Breast epithelium (tissue), 4 donors: ENCODE data around the gene FRAT1. TPM values are rescaled to one million over a fixed set of nuclear protein-coding genes. Genes with fewer than 3 reads are reported as not detected.

Experiments used
- DNase-seq, 2 donors: peaks; one replicate each; pipeline ENCODE4 v3.0.0-alpha.2; 2019; ENCODE audit warnings: low spot score in 2 of 2
- H3K27ac ChIP-seq, 2 donors: fragments of 200-600 bp; sonication (generic) in 1 of 2; one replicate each; pipeline ENCODE4 v1.5.1; 2016 to 2019; ENCODE audit warnings: mild to moderate bottlenecking in 1 of 2
- H3K27me3 ChIP-seq, 2 donors: fragments of 200-600 bp; sonication (generic) in 1 of 2; one replicate each; pipeline versions ENCODE4 v1.5.1 to v1.6.0; 2017 to 2019; ENCODE audit warnings: control low read depth in 1 of 2, mild to moderate bottlenecking in 1 of 2
- H3K36me3 ChIP-seq: fragments of 200-600 bp; one replicate; pipeline ENCODE4 v1.5.1; 2019
- H3K4me1 ChIP-seq, 2 donors: fragments of 200-600 bp; sonication (generic); one replicate each; pipeline ENCODE4 v1.5.1; 2016 to 2019; ENCODE audit warnings: control low read depth in 1 of 2
- H3K4me3 ChIP-seq, 3 donors: fragments of 200-600 bp; sonication (generic); 1 replicate in 2 of 3; 2 replicates in 1 of 3; pipeline ENCODE4 v1.5.1; 2016 to 2019; ENCODE audit warnings: mild to moderate bottlenecking in 3 of 3, moderate library complexity in 2 of 3
- H3K9me3 ChIP-seq, 2 donors: fragments of 200-600 bp; sonication (generic) in 1 of 2; one replicate each; pipeline ENCODE4 v1.5.1; 2016 to 2019; ENCODE audit warnings: control low read depth in 1 of 2
- POLR2A ChIP-seq: fragments of 450-650 bp; IDR thresholded peaks from one replicate; pipeline ENCODE4 v1.6.1; 2016; ENCODE audit warnings: antibody characterized with exemption, mild to moderate bottlenecking, moderate library complexity
- POLR2AphosphoS5 ChIP-seq, 3 donors: sonication (generic); formaldehyde crosslinking; IDR thresholded peaks; one replicate each; pipeline ENCODE4 v1.6.1; 2017; ENCODE audit warnings: antibody characterized with exemption in 3 of 3
- intact Hi-C: fragments of 100-400 bp; cut with DNase I; formaldehyde crosslinking; loops from one replicate; pipeline ENCODE4 v1.15.1; 2023; ENCODE audit warnings: low total_unique reads
- total RNA-seq, 3 donors: library from RNA; depleted of rRNA; stranded (reverse); fragments of >200 nt; gene quantifications; one replicate each; pipeline ENCODE4 v1.1.0, GENCODE V29; 2016
- TF ChIP-seq, protein P1 (sequence below), 3 donors: fragments of 450-650 bp; IDR thresholded peaks; one replicate each; pipeline ENCODE4 v1.5.1; 2016 to 2017; ENCODE audit warnings: antibody characterized with exemption in 3 of 3, mild to moderate bottlenecking in 3 of 3, moderate library complexity in 3 of 3

The FRAT1 gene
- total RNA-seq, 3 donors from 2014 or later: 3.6 to 11.6 (median 9.8) TPM

DNA sequence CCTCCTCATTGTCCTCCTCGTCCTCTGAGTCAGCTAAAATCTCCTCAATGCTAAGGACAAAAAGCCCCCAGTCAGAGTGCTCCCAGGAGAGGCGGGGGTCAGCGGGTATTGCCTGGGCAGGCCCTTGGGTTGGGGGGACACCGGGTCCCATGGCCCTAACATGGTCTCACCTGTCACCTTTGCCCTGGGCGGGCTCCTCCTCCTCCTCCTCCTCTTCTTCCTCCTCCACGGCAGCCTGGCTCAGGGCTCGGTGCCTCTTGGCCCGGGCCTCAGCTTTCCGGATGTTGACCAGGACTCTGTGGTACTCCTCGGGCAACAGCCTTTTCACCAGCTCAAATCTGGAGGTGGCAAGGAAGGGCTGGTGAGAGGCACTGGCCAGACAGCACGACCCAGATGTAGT, 47.5 kb downstream of the FRAT1 start:
- no peak overlapping the region for H3K27ac ChIP-seq
- no peaks in the 10 kb centered on the region for H3K9me3 ChIP-seq
- H3K4me1 ChIP-seq: no peaks in the 10 kb centered on the region
- no peaks in the 10 kb centered on the region for H3K27me3 ChIP-seq
- peaks cover 5% of the 10 kb centered on the region for H3K36me3 ChIP-seq
- H3K4me3 ChIP-seq: no peak overlapping the region
- DNase-seq: no peak
- intact Hi-C loops: no loop called here
- TF ChIP-seq, protein P1, sequence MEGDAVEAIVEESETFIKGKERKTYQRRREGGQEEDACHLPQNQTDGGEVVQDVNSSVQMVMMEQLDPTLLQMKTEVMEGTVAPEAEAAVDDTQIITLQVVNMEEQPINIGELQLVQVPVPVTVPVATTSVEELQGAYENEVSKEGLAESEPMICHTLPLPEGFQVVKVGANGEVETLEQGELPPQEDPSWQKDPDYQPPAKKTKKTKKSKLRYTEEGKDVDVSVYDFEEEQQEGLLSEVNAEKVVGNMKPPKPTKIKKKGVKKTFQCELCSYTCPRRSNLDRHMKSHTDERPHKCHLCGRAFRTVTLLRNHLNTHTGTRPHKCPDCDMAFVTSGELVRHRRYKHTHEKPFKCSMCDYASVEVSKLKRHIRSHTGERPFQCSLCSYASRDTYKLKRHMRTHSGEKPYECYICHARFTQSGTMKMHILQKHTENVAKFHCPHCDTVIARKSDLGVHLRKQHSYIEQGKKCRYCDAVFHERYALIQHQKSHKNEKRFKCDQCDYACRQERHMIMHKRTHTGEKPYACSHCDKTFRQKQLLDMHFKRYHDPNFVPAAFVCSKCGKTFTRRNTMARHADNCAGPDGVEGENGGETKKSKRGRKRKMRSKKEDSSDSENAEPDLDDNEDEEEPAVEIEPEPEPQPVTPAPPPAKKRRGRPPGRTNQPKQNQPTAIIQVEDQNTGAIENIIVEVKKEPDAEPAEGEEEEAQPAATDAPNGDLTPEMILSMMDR (IDR thresholded peaks at IDR 0.05): no peak
- TF ChIP-seq POLR2AphosphoS5 (IDR thresholded peaks at IDR 0.05): no peak
- no peak for TF ChIP-seq POLR2A

DNA sequence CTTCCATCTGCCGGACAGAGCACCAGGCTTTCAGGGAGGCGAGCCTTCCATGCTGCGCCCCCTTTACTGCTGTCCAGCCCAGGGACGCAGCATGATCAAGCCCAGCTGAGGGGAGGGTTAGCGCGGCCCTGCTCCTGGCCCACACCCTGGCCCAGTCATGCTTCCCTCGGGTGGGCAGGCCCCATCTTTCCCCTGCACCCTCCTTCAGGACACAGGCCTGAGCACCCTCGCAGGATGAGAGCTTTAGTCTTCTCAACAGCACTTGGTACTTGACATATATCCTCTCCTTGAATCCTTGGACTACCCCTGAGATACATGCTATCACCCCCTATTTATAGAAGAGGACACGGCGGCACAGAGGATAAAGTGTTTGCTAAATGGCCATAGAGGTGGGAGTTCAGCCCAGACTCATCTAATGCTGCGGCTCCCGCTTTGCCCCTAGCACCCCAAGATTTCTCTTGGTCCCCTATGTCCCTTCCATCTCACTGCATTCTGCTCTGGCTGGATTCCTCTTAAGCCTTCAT, 48.1 kb downstream of the FRAT1 start:
- Histone ChIP-seq H3K9me3 (no peaks in the 10 kb centered on the region), H3K27ac (no peak overlapping the region), H3K4me3 (no peak overlapping the region), H3K4me1 (no peaks in the 10 kb centered on the region), H3K27me3 (no peaks in the 10 kb centered on the region), H3K36me3 (peaks cover 5% of the 10 kb centered on the region)
- no peak for TF ChIP-seq POLR2AphosphoS5 (IDR thresholded peaks at IDR 0.05)
- TF ChIP-seq POLR2A: no peak
- TF ChIP-seq, protein P1 (IDR thresholded peaks at IDR 0.05): no peak
- no peak for DNase-seq
- intact Hi-C loops: no loop called here

Other genes with a start within 250 kb of the FRAT1 start
- gene SLIT1, start 133.3 kb upstream of the FRAT1 start, total RNA-seq: under 1 TPM; under 0.01 to 0.44 (median 0.16) TPM
- 10 to 100 TPM in 2 of 3 donors, 1 to 10 TPM in 1; 6.4 to 34.4 (median 14.4) TPM for gene ARHGAP19, start 26.6 kb upstream of the FRAT1 start, total RNA-seq
- 10 to 100 TPM; 12.2 to 24.1 (median 15.4) TPM for gene FRAT2, start 15.5 kb downstream of the FRAT1 start, total RNA-seq
- 10 to 100 TPM in 2 of 3 donors, 1 to 10 TPM in 1; 7.7 to 17.7 (median 15.7) TPM for gene RRP12, start 82.1 kb downstream of the FRAT1 start, total RNA-seq
- 100 to 1,000 TPM; 162 to 182 (median 171) TPM for gene PGAM1, start 106.9 kb downstream of the FRAT1 start, total RNA-seq
- gene EXOSC1, start 126.7 kb downstream of the FRAT1 start, total RNA-seq: 10 to 100 TPM; 27.7 to 37.9 (median 36.7) TPM
- gene ZDHHC16, start 126.9 kb downstream of the FRAT1 start, total RNA-seq: 10 to 100 TPM; 21.6 to 53.1 (median 44.6) TPM
- 100 to 1,000 TPM in 1 of 3 donors, 10 to 100 TPM in 2; 73.0 to 109 (median 78.7) TPM for gene MMS19, start 179.2 kb downstream of the FRAT1 start, total RNA-seq
- 10 to 100 TPM in 2 of 3 donors, 1 to 10 TPM in 1; 9.9 to 14.7 (median 12.4) TPM for gene UBTD1, start 179.7 kb downstream of the FRAT1 start, total RNA-seq